Fibroblast of villous mesenchyme (primary cell): Measurements from ENCODE around the gene IGFBP4. TPM values are rescaled to one million over a fixed set of nuclear protein-coding genes. Genes with fewer than 3 reads are reported as not detected.

ENCODE experiments used
- DNase-seq: peaks from one replicate; pipeline ENCODE4 v3.0.0-alpha.2; 2010; ENCODE audit warnings: low read depth
- H3K4me3 ChIP-seq: 2 replicates; pipeline ENCODE4 v1.5.1; 2011; ENCODE audit warnings: low read depth, mild to moderate bottlenecking, low read length
- total RNA-seq: library from RNA; depleted of rRNA; stranded (reverse); fragments of >200 nt; gene quantifications from 2 replicates; pipeline ENCODE4 v1.2.3, GENCODE V29; 2012
- TF ChIP-seq, protein P1 (sequence below): IDR thresholded peaks from 2 replicates; pipeline ENCODE4 v1.5.1; 2012; ENCODE audit warnings: low read depth, mild to moderate bottlenecking, low read length; ENCODE audit not compliant: insufficient read depth

IGFBP4 gene
- total RNA-seq, 1 donor: 225 TPM

DNA sequence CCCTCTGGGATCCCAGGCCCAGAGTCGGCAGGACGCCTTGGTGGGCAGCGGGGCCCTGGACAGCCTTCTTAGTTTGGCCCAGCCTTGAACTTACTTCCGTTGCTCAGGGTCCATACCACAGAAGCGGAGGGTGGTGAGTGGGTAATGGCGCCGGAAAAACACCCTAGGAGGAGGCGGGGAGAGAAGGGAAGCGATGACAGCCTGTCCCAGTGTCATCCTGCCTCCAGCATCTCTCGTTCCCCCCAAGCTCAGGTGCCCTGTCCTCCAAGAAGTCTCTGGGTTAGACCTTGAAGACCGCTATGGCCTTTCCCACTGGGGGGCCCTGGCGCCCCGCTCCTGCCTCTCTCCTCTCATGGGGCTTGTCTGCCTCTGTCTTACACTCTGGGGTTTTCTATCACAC is 35.2 kb downstream of the IGFBP4 start:
- H3K4me3 ChIP-seq: no peak overlapping the region
- no peak for DNase-seq
- TF ChIP-seq, protein P1, sequence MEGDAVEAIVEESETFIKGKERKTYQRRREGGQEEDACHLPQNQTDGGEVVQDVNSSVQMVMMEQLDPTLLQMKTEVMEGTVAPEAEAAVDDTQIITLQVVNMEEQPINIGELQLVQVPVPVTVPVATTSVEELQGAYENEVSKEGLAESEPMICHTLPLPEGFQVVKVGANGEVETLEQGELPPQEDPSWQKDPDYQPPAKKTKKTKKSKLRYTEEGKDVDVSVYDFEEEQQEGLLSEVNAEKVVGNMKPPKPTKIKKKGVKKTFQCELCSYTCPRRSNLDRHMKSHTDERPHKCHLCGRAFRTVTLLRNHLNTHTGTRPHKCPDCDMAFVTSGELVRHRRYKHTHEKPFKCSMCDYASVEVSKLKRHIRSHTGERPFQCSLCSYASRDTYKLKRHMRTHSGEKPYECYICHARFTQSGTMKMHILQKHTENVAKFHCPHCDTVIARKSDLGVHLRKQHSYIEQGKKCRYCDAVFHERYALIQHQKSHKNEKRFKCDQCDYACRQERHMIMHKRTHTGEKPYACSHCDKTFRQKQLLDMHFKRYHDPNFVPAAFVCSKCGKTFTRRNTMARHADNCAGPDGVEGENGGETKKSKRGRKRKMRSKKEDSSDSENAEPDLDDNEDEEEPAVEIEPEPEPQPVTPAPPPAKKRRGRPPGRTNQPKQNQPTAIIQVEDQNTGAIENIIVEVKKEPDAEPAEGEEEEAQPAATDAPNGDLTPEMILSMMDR: no peak

DNA sequence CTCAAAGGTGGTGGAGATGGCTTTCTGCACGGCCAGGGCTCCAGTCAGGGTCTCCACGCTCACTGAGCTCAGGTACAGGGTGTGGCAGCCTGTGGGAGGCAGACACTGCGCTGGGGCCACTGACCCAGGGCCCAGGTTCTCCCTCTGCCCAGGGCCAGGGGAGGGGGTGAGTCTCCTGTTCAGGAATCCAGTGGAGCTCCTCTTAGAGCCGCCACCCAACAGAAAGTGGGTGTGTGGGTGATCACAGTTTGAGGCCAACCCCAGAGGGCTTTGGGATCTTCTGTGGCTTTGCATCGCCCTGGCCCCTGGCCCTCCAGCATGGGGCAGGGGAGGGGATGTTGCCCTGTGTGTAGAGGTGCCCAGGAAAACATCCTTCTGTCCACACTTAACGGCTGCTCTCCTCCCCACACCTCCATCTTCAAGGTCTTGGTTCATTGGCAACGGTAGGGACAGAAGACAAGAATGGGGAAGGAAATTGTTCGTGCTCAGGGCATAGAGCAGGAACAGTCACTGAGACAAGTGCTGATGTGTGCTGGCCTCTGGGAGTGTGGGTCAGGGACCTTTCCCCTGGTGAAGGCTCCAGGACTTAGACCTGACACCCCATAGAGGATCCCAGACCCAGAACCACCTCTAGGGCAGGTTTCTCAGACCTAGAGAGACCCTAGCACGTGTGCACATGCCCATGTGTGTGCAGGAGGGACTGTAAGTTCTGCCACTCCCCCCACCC is 36.7 kb downstream of the IGFBP4 start:
- TF ChIP-seq, protein P1: no peak
- H3K4me3 ChIP-seq: no peak overlapping the region
- no peak for DNase-seq

DNA sequence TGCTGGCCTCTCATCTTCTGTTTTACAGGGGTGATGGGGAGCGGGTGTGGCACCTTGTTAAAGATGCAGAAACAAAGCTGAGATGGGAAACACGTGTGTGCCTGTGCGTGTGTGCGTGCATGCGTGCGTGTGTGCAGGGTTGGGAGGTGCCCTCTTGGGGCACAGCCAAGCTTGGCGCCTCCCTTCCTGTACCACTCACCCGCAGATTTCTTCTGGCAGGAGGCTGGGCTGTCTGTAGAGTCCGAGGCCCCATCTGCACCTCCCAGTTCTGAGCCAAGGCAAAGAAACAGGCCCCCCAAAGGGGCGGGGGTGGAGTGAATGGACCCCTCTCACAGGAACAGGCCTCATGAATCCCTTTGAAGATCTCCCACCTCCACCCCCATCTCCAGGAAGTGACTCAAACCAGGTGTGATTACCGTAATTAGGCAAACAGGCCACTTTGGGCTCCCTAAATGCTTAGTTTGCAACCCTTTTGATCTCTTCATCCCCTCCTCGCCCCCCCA is 37.3 kb downstream of the IGFBP4 start:
- H3K4me3 ChIP-seq: no peak overlapping the region
- TF ChIP-seq, protein P1: no peak
- DNase-seq: peak; percentile 55

DNA sequence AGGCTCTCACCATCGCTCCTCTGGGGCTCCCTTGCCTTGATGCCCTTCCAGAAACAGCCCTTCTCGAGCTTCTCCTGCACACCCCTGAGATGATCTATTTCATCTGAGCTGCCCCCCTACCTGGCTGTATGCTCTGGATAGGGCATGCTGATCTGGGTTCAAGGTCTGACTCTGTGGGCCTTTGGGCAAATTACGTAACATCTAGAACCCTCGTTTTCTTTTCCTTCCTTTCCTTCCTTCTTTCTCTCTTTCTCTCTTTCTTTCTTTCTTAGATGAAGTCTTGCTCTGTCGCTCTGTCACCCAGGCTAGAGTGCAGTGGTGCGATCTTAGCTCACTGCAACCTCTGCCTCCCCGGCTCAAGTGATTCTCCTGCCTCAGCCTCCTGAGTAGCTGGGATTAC is 37.9 kb downstream of the IGFBP4 start:
- no peak for DNase-seq
- TF ChIP-seq, protein P1: no peak
- no peak overlapping the region for H3K4me3 ChIP-seq

DNA sequence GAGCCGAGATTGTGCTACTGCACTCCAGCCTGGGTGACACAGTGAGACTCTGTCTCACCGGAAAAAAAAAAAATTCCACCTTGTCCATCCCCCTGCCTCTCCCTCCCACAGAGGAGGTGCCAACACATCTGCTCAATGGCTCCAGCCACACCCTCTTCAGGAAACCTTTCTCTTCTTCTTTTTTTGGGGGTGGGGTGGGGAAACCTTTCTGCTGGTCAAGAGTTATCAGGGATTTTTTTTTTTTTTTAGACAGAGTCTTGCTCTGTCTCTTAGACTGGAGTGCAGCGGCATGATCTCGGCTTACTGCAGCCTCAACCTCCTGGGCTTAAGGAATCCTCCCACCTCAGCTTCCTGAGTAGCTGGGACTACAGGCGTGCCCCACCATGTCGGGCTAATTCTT is 39.5 kb downstream of the IGFBP4 start:
- TF ChIP-seq, protein P1: no peak
- H3K4me3 ChIP-seq: no peak overlapping the region
- DNase-seq: no peak

DNA sequence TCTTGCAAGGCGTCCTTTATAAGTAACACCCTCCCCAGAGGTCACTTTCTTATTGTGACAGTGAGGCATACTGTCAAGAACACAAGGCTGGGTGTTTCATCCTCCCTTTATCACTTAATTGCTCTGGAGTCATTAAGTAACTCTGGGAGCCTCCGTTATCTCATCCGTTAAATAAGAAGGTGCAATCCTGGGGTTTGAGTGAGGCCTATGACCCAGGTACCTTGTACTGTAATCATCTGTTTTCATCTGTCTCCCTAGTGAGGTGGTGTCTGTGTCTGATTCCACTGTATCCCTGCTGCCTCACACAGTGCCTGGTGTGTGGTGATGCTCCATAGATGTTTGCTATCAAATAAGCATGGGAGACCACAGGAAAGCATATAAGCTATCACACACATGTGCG is 40.4 kb downstream of the IGFBP4 start:
- no peak for DNase-seq
- TF ChIP-seq, protein P1: no peak
- H3K4me3 ChIP-seq: no peak overlapping the region
